GM10266 (cell line): ENCODE measurements around the gene CRYGN.

Source experiments
- DNase-seq: peaks from one replicate; pipeline ENCODE4 v3.0.0; 2012; ENCODE audit errors: extremely low spot score
- TF ChIP-seq, protein P1 (sequence below): IDR thresholded peaks from 2 replicates; pipeline ENCODE4 v1.5.1; 2012; ENCODE audit warnings: mild to moderate bottlenecking, low read depth; ENCODE audit not compliant: control insufficient read depth, insufficient read depth; ENCODE audit errors: missing control alignments

CRYGN gene

DNA sequence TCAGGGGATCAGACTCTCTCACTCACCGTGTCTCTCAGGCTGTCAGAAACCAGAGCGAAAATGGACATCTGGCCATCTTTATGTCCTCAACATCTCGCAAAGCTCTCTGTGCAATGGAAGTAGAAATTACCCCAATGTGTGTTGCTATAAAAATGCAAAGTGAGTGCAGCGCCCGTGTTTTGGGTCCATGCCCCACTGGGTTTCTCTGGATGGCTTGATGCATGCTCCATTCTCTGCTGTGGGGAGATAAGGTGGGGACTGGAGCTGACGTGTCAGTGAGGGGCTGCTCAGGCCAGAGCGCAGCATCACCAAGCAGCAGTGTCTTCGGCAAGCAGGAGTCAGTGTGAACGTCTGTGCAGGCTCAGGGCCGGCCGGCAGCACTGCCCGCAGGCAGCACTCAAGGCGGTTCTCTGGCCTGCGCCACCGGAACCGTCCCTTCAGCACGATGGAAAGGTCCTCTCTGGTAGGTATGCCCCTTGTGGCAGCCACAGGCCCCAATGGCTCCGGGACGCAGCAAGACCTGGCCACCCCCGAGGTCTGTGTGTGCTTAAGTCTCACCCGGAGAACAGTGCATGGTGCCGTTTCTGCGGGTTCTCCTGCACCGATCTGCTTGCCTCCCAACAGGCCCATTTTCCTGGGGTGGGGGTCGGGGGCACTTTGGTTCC, 60.3 kb downstream of the CRYGN start:
- TF ChIP-seq, protein P1, sequence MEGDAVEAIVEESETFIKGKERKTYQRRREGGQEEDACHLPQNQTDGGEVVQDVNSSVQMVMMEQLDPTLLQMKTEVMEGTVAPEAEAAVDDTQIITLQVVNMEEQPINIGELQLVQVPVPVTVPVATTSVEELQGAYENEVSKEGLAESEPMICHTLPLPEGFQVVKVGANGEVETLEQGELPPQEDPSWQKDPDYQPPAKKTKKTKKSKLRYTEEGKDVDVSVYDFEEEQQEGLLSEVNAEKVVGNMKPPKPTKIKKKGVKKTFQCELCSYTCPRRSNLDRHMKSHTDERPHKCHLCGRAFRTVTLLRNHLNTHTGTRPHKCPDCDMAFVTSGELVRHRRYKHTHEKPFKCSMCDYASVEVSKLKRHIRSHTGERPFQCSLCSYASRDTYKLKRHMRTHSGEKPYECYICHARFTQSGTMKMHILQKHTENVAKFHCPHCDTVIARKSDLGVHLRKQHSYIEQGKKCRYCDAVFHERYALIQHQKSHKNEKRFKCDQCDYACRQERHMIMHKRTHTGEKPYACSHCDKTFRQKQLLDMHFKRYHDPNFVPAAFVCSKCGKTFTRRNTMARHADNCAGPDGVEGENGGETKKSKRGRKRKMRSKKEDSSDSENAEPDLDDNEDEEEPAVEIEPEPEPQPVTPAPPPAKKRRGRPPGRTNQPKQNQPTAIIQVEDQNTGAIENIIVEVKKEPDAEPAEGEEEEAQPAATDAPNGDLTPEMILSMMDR: no peak
- DNase-seq: no peak

DNA sequence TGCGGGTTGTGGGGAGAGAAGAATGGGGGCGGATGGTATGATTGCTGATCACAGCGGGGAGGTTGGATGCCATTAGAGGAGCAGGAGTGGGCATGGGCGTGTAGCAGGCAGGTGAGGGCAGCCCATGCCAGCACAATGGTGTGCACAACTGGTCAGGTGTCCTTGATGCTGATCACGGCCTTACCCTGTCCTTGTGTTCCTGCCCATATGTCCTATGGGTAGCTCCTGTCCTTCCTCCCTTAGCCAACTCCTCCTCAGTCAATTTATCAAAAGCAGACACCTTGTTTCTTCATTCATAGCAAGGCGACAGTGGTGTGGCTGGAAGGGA, 60.8 kb downstream of the CRYGN start:
- TF ChIP-seq, protein P1: no peak
- DNase-seq: no peak
